ENCODE results near the gene NELFE.

NELFE gene

DNA sequence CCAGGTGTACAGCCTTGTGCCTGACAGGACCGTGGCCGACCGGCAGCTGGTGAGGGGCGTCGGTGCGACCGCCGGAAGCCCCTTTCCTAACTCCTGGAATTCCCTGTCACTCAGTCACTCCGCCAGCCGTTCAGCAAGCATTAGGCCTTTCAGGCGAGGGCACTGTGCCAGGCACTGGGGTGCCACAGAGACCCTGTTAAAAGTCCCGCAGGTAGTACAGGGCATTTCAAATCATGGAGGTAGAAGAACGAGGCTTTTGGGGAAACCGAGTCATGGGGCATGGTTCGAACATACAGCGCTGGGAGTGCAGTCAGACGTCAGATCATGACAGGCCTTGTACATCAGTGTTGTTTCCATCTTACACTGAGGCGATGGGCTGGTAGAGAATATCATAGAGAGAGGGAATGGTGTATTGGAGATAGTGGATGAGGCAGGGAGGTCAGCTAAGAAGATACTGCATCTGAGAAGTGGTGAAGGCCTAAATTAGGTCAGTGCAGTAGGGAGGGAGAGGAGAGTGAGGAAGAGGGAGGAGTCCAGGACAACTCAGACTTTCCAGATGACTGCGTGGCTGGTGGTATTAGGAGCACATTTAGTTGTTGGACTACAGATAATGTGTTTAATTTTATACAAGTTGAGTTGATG is 14.1 kb upstream of the NELFE start:
- no peak for DNase-seq

- DNase-seq, result peak; percentile 98
Observed at GRCh38 chr6:31971993-31972708, 13.4 kb upstream of the NELFE start, which contains the start of gene DXO. DXO (minus strand) TSS chr6:31972138; CDS start chr6:31971675, 463 bp downstream.

- DNase-seq, result no peak
Observed at GRCh38 chr6:31971279-31971992, 12.7 kb upstream of the NELFE start.

- no peak for DNase-seq
Observed at GRCh38 chr6:31970604-31971271, 12.0 kb upstream of the NELFE start.

DNA sequence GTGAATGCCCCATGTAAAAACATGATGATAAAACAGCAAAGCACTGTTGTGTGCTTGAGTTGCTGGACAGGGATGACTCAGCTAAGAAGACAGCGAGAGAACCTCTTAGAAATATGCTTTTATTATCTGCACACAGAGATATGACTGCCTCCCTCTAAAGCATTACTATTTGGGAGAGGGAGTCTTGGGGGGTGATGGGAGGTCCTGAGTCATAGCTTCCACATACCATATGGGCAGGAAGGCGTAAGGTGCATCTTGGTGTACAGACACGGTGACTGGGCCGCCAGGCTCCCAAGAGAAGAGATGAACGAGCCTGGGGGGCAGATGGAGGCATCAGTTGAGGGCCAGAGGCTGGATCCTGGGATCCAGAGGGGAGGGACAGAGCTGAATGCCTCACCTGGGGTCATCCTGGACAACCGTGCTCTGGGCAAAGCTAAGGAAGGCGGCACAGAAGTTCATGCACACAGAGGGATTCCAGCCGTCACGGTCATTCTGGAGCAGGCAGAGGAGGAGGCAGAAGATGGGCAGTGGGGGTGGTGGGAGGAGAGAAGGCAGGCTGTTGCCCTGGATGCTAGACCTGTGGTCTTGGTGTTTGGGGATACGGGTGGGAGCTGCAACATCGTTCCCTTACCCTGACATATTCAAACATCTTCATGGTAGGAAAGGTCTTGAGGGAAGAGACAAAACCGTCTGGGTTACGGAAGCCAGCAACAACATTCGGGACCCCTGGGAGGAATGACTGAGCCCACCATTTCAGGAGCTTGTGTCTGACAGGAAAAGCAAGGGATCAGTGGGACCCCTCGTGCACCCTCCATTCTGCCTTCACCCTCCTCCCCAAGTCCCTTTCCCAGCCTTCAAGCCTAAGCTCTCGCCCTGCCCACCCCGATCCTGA is 11.2 kb upstream of the NELFE start:
- no peak for DNase-seq

- no peak for DNase-seq
Observed at GRCh38 chr6:31968791-31969711, 10.3 kb upstream of the NELFE start.

DNA sequence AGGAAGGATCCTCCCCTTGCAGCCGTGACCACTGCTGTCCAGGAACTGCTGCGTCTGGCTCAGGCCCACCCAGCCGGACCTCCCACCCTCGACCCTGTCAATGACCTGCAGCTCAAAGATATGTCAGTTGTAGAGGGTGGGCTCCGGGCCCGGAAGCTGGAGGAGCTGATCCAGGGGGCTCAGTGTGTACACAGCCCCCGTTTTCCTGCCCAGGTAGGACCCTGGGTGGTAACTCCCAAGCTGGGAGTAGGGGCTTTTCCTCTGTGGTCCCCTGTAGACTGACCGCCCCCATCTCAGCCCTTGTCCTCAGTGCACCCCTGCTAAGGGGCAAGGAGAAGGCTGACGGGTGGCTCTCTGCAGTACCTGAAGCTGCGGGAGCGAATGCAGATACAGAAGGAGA is 9.6 kb upstream of the NELFE start:
- DNase-seq, result no peak

- DNase-seq, result no peak
Observed at GRCh38 chr6:31967926-31968320, 9.2 kb upstream of the NELFE start.

GRCh38 chr6:31966997-31967925 is 8.5 kb upstream of the NELFE start:
- DNase-seq, result no peak

DNA sequence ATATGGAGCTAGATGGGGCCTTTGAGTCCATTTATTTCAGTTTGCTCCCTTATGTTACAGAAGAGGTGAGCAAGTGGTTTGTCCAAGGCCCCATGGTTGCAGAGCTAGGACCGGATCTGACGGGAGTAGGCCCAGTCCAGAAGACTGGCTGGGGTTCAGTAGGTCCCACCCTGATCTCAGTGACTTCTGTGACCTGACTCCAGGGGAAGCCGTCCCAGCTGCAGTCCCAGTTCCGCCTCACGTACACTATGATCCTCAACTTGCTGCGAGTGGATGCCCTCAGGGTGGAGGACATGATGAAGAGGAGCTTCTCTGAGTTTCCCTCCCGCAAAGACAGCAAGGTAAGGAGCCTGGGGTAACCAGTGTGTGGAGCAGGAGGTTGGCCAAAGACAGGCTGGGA is 7.7 kb upstream of the NELFE start:
- no peak for DNase-seq

DNA sequence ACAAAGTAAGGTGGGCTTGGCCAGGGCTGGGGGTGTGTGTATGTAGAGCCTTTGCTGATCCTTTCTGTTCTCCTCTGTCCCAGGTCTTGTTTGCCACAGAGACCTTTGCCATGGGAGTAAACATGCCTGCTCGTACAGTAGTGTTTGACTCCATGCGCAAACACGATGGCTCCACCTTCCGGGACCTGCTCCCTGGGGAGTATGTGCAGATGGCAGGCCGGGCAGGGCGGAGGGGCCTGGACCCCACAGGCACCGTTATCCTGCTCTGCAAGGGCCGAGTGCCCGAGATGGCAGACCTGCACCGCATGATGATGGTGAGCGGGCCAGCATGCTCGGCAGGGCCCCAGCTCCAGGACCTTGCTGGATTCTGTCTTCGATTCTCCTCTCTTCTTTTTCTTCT is 6.9 kb upstream of the NELFE start:
- no peak for DNase-seq

DNA sequence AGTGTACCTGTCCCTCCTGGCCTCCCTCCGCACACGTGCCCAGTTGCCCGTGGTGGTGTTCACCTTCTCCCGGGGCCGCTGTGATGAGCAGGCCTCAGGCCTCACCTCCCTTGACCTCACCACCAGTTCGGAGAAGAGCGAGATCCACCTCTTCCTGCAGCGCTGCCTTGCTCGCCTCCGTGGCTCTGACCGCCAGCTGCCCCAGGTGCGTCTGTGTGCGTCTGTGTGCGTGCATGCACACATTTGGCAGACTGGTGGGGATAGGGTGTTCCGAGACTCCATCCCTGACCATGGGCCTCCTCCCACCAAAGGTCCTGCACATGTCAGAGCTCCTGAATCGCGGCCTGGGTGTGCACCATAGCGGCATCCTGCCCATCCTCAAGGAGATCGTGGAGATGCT is 5.2 kb upstream of the NELFE start:
- DNase-seq, result no peak

DNA sequence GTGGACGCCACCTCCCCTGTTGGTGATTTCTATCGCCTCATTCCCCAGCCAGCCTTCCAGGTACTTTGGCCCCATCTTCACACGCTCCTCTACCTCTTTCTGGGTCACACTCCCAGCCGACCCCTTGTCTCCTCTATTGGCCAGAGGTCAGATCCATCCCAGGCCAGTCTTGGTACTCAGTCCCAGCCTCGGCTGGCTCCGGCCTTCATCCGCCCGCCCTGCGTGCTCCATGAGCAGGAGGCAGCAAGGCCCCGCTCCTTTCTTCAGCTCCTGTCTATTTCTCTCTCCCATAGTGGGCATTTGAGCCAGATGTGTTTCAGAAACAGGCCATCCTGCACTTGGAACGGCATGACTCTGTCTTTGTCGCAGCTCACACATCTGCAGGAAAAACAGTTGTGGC is 2.8 kb upstream of the NELFE start:
- DNase-seq, result no peak

- no peak for DNase-seq
Observed at GRCh38 chr6:31958412-31958740, 395 bp downstream of the NELFE start.

GRCh38 chr6:31956796-31957195 is 2.0 kb downstream of the NELFE start:
- no peak for DNase-seq

GRCh38 chr6:31954511-31954910 is 4.3 kb downstream of the NELFE start:
- DNase-seq, result no peak

DNA sequence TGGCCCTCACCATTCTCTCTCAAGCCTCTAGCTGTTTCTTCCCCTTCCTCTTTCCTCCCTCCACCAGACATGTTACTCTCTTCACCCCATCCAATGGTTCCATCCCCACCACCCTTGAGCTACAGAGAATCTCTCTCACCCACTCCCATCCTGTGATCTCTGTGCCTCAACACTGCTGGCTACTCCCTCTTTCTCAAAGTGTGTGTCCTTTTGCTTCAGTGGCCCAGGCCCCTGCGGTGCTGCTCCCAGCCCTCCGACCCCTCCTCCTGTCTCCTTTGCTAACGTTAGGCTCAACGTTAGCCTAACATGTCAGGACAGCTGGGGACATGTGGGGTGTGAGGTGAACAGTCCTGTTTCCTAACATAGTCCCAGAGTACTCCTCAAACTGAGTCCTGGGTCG is 5.9 kb downstream of the NELFE start:
- DNase-seq, result no peak

GRCh38 chr6:31952140-31952805 is 6.5 kb downstream of the NELFE start:
- peak; percentile 68 for DNase-seq

DNA sequence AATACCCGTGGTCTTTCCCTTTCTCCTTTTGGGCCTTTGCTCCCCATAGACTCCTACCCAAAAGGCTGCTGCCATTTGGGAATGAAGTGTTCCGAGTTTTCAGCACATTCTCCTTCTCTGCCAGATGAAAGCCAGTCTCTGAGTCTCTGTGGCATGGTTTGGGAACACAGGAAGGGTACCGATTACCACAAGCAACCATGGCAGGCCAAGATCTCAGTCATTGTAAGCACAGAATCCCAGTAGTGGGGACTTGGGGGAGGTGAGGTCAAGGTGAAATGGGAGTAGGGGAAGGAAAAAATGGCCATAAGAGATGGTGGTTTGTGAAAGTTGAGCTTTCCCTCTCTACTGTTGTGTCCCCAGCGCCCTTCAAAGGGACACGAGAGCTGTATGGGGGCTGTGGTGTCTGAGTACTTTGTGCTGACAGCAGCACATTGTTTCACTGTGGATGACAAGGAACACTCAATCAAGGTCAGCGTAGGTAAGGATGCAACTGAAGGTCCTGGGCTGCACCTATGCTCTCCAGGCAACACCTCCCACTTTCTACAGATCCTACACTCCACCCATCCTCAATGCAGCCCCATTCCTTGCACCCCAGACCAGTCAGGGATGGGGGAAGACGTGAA is 8.7 kb downstream of the NELFE start:
- no peak for DNase-seq

All from activated CD8-positive, alpha-beta memory T cell treated with anti-CD3 and anti-CD28 coated beads, Interleukin-2, amount 50 U/mL, for 48 hours (primary cell).